AG09309 (cell line): ENCODE measurements around the gene CD81.

Source experiments
- DNase-seq: peaks from one replicate; pipeline ENCODE4 v3.0.0-alpha.2; 2010; ENCODE audit warnings: low read depth
- H3K4me3 ChIP-seq: 2 replicates; pipeline ENCODE4 v1.5.1; 2011; ENCODE audit warnings: mild to moderate bottlenecking, low read depth, low read length, moderate library complexity; ENCODE audit not compliant: control insufficient read depth
- TF ChIP-seq, protein P1 (sequence below): IDR thresholded peaks from 2 replicates; pipeline ENCODE4 v1.5.1; 2011; ENCODE audit warnings: mild to moderate bottlenecking, low read depth, low read length, inconsistent platforms; ENCODE audit not compliant: insufficient read depth, control insufficient read depth; ENCODE audit errors: missing control alignments

Gene CD81

GRCh38 chr11:2365571-2366210 is 11.4 kb upstream of the CD81 start:
- TF ChIP-seq, protein P1, sequence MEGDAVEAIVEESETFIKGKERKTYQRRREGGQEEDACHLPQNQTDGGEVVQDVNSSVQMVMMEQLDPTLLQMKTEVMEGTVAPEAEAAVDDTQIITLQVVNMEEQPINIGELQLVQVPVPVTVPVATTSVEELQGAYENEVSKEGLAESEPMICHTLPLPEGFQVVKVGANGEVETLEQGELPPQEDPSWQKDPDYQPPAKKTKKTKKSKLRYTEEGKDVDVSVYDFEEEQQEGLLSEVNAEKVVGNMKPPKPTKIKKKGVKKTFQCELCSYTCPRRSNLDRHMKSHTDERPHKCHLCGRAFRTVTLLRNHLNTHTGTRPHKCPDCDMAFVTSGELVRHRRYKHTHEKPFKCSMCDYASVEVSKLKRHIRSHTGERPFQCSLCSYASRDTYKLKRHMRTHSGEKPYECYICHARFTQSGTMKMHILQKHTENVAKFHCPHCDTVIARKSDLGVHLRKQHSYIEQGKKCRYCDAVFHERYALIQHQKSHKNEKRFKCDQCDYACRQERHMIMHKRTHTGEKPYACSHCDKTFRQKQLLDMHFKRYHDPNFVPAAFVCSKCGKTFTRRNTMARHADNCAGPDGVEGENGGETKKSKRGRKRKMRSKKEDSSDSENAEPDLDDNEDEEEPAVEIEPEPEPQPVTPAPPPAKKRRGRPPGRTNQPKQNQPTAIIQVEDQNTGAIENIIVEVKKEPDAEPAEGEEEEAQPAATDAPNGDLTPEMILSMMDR: no peak
- H3K4me3 ChIP-seq: no peak overlapping the region
- DNase-seq: no peak

GRCh38 chr11:2366276-2366675 is 10.8 kb upstream of the CD81 start:
- TF ChIP-seq, protein P1: no peak
- no peak for DNase-seq
- H3K4me3 ChIP-seq: no peak overlapping the region

DNA sequence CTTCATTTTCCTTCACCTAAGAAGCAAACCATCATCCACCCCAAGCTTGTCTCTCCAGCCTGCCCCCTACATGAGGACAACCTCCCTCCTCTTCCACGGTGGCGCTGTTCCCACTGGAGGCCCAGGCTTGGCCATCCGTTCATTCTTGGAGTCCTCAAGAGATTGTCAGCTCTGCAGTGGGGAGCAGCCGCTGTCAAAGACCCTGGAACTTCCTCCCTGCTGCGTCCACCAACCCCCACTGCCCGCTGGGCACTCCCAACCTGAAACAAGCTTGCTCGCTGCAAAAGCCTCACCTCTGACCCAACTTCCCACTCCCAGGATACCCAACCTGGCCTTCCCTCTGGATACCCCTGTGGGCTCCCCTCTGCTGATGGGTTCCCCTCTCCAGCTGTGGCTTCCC is 10.4 kb upstream of the CD81 start:
- no peak overlapping the region for H3K4me3 ChIP-seq
- DNase-seq: no peak
- TF ChIP-seq, protein P1: no peak

DNA sequence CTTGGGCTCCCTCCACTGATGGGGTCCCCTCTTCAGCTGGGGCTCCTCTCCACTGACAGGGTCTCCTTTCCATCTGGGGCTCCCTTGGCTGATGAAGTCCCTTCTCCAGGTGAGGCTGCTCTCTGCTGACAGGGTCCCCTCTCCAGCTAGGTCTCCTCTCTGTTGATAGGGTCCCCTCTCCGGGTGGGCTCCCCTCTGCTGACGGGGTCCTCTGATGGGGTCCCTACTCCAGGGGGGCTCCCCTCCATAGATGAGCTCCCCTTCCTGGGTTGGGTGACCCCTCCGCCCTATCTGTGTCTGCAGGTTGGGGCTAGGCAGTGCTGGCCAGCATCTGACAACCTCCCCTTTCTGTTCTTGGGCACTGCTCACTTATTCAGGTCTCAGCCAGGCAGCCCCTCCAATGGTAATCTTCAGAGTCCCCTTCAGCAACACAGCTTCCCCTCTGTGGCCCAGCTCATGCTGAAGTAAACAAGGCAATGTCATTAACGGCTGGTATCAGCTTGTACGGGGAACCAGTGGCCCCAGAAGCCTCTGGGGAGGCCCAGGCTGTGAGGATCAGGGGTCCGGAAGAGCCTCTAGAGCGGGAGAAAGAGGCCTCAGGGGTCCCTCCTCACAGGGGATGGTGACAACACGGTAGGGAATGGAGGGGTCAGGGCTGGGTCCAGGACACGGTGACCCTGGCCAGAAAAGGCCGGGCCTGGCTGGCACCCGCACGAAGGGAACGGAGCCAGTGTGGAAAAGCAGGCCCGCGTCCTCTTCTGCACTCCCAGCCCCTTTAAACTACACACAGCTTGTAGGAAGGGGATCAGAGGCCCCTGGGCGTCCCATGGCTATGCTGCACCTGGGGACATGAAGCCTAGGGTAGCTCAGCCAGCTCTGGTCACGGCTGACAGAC is 9.6 kb upstream of the CD81 start:
- TF ChIP-seq, protein P1: no peak
- H3K4me3 ChIP-seq: no peak overlapping the region
- no peak for DNase-seq

GRCh38 chr11:2368178-2368850 is 8.8 kb upstream of the CD81 start:
- DNase-seq: no peak
- no peak overlapping the region for H3K4me3 ChIP-seq
- TF ChIP-seq, protein P1: no peak

DNA sequence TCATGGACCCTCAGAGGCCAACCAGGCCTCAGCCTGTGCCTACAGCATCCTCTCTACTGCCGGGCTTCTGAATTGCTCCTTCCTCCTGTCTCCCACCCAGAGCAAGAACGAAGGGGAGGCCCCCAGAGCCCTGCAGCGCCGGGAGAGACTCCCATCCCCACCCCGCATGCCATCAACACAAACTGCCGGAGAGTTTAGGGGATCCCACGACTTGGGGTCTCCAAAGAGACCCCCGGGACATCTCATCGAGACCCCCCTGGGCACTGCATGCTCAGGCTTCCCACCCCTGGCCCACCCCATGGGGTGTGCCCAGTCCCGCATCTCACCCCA is 8.3 kb upstream of the CD81 start:
- H3K4me3 ChIP-seq: no peak overlapping the region
- no peak for DNase-seq
- TF ChIP-seq, protein P1: no peak
